Measurements from ENCODE around the gene PALD1.

Gene PALD1

DNA sequence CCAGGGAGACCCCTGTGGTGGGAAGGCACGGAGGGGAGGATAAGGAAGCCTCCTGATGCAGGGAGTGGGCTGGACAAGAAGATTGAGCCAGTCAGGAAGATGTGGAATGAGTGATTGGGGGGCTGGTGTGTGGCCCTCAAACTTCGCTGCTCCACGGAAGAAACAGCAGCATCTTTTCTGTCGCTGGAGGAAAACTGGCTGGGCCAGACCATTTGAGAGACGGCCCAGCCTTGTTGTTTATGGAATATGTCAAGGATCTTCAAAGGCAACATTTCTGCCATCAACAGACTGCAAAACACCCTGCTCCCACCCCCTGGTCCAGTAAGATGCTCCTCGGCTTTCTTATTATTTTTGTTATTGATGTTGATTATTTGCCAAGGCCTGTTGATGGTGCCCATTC lies 29.4 kb downstream of the PALD1 start:
- DNase-seq = no peak

DNA sequence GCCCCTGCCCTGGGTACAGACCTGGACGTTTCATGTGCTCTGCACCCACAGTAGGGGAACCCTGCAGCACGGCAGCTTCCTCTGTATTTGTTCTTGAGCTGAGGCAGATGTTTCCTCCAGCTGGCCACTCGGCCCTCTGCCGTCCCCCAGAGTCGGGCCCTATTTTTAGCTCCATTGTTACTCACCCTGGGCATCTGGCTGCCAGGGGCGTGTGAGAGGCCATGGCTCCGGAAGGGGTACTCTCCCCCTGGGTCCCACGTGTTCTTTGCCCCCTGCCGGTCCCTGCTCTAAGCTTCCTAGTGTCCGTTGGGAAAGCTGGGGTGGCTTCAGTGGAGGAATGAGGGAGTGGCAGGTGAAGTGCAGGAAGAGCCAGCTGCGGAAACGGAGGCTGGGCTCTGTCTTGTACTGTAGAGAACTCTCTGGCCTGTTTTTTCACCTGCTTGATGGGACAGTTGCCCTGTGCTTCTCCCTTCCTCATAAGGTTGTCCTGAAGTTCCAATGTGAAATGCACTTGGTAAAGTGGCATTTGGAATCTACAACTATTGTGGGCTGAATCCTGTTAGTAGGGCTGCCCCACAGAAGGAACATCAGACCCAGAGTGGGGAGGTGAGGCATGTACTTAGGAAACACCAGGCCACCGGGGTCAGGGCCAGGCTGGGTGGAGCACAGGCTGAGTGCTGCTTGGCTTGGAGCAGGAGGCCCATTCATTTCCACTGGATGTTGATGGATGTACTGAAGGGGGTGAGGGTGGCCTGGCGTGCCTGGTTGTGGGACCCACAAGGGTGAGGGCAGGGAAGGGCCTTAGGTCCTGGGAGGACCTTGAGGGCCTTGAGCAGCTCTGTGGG lies 30.6 kb downstream of the PALD1 start:
- no peak for DNase-seq

DNA sequence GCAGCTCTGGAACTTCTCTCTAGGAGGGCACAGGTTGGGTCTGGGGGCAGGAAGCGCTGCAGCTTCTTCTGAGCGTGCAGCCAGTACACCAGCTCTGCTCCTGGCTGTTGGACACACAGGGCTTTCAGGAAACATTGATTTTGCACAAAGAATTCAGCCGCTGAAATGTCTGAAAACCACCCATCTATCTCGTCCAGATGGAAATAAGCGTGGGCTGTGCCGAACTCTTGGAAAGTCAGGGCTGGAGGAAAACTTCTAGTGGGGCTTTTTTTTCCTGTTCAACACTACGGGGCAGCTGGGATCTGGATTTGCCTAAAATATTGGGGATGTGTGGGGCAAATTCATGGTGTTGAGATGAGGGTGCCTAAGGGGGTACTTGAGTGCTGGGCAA lies 31.2 kb downstream of the PALD1 start:
- no peak for DNase-seq

DNA sequence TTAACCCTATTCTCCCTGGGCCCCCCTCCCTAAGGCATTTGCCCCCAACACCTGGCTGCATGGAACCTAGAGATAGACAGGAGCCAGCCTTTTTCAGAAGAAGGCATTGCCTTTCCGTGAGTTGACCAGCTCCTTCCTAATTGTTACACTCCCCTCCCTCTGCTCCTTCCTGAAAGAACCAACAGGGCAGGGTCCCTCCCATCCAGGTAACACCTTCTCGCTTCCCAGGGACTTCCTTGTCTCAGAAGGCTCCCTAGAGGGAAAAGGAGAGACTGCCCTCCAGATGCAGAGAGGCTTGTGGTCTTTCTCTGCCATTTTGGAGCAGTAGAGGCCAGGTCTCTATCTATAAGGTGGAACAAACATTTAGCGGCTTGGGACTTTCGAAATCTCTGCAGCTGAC lies 31.9 kb downstream of the PALD1 start:
- DNase-seq = no peak

DNA sequence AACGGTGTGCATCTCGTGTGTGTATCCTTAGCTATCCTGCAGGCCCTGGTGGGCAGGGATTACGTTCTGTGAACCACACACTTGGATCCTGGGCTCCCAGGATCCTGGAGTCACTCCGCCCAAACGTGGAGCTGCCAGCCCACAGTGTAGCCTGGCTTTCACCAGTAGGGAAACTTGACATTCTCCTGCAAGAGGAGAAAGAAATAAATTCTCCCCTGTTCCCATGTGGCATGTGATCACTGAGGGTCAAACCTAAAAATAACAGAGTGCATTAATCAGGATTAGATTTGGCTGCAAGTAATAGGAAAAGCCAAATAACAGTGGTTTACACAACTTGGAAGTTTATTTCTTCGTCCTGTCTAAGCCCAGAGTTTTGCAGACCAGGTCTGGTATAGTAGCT lies 32.3 kb downstream of the PALD1 start:
- no peak for DNase-seq

DNA sequence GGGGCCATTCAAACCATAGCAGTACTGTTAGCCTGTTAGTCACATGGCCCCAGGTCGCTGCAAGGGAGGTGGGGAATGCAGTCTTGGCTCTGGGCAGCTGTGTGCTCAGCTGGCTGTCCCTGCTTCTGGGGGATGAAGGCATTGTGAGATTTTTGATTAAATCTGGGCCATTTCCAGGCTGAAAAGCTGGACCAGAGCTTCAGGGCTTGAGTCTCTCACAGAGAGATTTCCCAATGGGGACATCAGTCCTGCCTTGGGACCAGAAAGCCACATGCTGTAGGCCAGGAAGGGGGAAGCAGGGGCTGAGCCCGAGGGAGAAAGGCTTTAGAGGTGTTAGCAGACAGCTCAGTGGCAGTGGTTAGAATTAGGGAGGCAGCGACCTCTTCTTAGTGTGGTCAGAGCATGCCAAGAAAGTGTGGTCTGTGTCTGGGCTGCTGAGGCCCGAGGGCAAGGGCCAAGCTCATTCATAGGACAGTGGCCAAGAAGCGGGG lies 33.6 kb downstream of the PALD1 start:
- no peak for DNase-seq

DNA sequence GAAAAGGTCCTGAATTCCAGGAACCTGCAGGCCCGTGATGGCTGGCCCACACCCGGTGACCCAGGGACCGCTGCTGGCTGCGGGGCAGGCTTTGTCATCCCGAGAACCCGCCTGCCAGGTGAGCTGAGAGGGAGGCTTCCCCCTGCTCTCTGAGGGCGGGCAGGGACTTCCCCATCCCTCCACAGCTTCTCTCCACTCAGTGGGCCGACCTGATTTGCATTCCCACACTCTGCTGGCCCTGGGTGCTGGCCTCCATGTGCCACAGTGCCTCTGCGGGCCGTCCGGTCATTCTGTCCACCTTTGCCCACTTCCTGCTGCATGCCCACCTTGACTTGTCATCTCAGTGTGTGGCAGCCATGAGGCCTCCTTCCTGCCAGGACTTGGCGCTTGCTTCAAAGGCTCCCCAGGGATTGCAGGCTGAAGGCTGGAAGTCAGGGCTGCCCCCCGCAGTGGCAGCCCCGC lies 35.3 kb downstream of the PALD1 start:
- no peak for DNase-seq

DNA sequence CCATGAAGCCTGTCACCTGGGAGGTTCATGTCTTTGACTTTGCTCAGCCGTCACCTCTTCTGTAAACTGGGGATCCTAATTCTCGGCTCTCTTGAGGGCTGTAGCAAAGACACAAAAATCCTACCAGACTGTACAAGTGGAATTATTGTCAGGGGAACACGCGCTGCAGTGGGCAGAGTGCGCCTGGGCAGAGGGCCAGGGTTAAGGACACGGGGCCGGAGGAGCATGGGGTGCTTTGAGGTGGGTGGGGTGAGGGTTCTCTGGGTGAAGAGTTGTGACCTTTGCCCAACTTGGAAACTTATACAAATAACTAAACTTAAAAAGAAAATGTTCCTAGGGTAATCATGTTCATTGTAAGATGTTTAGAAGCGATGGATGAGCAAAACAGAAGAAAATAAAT lies 36.0 kb downstream of the PALD1 start:
- DNase-seq = no peak

DNA sequence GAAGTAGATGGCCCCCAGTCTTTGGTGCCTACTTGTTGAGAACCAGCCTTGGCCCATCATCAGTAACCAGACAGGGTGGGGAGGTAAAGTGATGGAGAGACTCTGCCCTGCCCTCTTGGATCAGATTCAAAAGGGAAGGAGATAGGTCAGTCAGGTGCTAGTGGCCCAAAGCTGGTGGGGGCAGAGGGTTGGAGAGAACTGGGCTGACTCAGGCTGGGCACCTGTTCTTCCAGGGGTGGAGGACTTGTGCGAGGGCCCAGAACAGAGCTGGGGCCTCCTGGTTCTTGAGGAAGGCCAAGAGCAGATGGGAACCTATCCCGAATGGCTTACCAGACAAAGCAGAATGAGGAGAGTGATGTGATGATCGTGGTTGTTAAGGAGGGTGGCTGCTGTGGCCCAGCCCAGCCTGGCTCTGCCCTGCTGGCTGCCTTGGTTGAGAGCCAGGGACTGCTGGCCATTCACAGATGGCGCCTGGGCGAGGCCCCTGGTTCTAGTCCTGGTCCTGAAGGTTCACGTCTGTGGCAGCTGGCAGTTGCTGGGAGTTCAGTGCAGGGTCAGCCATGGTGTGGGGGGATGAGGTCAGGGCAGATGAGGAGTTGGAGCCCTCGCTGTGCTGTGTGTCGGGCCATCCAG lies 36.6 kb downstream of the PALD1 start:
- no peak for DNase-seq

DNA sequence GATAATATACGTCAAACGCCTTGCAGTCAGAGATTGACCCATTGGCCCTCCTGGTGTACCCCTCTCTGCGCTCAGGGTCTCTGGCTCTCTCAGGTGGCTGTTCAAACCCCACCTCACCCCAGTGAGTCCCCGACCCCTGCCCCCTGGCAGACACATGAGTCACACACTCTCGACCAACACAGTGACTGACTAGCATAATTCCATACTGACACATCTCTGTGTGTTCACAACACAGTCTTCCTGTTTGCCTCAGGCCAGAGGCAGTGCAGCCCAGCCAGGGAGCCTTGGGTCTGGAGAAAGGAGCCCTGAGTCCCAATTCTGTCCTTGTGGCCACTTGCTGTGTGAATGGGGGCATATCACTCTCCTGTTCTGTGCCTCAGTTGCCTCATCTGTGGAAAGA lies 40.1 kb downstream of the PALD1 start:
- no peak for DNase-seq

DNA sequence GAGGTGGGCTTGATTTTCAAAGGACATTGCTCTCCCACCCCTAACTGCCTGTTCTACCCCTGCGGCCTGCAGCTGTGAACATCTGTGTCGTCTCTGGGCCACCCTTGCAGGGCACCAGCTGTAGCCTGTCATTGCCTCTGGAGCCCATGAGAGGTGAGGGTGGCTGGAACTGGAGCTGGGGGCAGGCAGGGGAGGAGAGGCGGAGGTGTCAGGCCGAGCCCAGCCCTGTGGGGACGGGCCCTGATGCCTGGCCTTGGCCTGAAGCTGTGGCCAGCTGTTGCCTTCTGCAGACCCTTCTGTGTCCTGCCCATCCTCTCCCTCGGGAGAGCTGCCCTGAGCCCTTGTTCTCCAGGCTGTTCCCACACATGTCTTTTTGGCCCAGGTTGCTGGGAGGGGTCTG lies 44.5 kb downstream of the PALD1 start:
- no peak for DNase-seq

DNA sequence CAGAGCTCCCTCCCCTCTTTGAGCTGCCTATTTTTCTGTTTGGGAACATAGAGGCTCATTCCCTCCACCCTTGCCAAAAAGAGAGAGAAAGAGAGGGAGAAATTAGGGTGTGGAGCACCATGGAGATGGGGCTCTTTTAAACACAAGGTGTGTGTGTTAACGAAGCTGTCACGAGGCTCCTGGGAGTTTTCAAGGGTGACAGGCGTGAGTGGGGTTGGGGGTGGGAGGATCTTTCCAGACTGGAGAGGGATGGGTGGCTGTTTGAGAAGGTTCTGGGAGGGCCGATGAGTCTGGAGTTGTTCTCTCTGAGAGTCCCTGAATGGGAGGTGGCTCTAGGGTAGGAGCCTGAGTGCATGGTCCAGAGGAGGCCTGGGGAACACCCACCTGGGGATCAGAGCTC lies 45.0 kb downstream of the PALD1 start:
- DNase-seq = no peak

DNA sequence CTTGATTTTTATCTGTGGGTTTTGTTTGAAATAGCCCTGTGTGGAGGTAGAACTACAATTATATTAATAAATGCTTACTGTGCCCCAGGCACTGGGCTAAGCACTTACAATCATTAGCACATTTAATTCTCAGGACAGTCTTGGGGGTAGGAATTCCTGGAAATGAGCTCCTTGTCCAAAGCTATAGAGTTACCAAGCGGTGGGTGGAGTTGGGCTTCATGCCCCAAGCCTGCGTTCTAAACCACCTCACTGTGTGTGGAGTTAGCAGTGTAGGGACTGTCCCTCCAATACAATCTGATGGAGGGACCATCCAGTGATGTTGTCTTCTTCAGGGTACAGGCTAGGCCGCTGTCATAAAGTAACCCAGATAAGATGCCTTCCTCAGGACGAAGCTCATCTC lies 49.7 kb downstream of the PALD1 start:
- no peak for DNase-seq

DNA sequence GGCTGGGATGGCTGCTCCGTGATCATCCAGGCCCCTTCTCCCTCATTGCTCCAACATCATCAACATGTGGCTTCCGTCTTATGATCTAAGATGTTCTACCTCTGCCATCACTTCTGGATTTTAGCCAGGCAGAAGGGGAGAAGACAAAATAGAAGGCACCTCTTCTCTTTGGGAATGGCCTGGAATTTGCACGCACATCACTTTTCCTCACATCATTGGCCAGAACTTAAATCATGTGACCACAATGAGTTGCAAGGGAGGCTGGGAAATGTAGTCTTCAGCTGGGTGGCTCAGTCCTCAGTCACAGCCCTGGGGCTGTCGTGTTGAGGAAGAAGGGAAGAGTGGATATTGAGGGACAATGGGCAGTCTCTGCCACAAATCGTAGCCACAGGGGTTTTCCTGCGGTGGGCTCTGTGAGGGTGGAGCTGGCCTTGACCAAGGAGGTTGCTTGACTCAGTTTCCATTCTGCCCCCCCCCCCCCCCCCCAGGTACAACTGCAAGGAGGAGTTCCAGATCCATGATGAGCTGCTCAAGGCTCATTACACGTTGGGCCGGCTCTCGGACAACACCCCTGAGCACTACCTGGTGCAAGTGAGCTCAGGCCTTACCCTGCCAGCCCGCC lies 50.3 kb downstream of the PALD1 start:
- peak; percentile 41 for DNase-seq

DNA sequence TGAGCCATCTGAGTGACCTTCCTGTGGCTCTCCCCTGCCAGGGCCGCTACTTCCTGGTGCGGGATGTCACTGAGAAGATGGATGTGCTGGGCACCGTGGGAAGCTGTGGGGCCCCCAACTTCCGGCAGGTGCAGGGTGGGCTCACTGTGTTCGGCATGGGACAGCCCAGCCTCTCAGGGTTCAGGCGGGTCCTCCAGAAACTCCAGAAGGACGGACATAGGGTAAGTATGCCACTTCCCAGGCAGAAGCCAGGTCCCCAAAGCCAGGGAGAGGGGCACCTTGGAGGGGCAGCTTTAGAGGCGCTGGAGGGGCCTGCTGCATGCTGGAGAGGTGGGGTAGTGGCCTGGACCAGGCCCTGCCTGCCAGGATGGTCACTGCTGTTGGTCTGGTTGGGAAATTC lies 51.3 kb downstream of the PALD1 start:
- DNase-seq = no peak

DNA sequence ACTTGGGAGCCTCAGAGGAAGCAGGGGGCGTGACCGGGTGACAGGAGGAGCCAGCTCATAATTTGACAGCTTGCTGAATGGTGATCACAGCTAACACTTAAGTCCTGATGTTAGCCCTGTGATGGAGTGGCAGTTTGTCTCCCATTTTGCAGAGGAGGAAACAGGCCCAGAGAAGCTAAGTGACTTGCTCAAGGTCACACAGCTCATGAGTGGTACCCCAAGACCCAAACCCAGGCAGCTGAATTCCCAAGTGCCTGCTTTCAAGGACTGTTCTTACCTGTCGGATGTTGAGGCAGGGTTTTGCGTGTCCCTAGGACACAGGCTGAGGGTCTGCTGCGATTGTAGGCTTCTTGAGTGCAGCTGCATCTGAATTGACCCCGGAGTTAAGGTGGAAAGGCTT lies 51.7 kb downstream of the PALD1 start:
- no peak for DNase-seq

DNA sequence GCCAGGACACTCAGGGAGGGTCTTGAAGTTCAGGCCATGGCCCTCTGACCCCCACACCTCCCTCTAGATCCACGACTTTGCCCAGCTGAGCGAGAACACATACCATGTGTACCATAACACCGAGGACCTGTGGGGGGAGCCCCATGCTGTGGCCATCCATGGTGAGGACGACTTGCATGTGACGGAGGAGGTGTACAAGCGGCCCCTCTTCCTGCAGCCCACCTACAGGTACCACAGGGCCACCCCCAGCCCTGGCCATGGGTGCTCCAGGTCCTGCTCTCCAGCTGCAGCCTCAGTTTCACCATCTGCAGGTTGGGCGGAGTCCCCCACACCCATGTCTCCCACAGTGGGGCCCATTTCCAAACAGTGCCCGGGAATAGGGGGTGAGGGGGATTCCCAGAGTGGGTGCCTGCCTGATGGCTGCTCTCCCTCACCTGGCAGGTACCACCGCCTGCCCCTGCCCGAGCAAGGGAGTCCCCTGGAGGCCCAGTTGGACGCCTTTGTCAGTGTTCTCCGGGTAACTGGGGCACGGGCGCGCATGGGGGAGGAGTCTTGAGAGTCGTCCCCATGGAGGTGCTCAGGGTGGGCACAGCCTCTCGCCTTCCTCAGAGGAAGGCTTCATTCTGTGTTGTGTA lies 54.1 kb downstream of the PALD1 start:
- DNase-seq = no peak

DNA sequence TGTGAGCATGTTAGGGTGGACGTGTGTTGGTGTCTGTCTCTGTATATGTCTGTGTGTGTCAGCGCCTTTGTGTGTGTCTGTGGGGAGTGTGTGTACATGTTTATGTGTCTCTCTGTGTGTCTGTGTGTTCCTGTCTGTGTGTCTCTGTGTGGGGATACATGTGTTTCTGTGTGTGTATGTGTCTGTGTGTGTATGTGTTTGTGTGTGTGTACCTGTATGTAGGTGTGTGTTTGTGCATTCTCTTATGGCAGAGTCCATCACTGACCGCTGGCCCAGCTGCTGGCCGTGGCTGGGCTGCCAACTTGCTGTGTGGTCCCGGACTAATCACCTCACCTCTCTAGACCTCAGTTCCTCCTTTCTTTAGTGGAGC lies 54.6 kb downstream of the PALD1 start:
- no peak for DNase-seq

DNA sequence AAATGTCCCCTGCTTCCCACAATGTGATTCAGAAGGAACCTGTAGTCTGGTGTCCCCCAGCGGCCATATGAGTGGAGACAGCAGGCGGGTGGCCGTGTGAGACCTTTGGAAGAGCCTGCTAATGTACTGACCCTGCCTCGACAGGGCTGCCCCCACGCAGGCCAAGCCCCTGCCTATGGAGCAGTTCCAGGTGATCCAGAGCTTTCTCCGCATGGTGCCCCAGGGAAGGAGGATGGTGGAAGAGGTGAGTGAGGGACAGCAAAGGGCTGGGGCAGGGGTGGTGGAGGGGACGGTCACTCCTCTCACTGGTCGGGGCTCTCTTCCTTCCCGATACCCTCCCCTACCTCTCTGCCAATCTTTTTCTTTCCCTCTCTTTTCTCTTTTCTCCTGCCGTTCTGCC lies 55.7 kb downstream of the PALD1 start:
- no peak for DNase-seq

DNA sequence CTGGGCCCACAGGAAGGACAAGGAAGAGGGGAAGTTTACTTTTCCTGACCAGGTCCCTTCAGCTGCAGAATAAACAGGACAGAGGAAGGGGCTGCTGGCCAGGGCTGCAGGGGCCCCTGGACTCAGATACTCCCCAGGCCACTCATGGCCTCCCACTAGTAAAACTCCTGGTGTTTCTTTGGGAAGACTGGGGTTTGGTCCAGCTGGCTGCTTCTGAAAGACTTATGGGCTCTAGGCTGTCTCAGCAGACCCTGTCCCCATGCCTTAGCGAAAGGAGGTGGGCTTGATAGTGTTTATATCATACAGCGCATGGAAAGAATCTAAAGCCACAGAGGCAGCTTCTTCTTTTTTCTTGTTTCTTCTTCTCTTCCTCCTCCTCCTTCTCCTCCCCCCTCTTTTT lies 56.4 kb downstream of the PALD1 start:
- no peak for DNase-seq

DNA sequence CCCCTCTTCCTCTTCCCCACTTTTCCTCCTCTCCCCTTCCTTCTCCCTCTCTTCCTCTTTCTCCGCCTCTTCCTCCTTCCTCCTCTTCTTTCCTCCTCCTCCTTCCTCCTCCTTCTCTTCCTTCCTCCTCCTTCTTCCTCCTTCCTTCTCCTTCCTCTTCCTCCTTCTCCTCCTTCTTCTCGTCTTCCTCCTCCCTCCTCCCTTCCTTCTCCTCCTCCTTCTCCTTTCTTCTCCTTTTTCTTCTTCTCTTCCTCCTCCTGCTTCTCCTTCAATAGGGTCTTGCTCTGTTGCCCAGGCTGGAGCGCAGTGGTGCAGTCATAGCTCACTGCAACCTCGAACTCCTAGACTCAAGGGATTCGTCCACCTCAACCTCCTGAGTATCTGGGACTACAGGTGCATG lies 56.9 kb downstream of the PALD1 start:
- no peak for DNase-seq

DNA sequence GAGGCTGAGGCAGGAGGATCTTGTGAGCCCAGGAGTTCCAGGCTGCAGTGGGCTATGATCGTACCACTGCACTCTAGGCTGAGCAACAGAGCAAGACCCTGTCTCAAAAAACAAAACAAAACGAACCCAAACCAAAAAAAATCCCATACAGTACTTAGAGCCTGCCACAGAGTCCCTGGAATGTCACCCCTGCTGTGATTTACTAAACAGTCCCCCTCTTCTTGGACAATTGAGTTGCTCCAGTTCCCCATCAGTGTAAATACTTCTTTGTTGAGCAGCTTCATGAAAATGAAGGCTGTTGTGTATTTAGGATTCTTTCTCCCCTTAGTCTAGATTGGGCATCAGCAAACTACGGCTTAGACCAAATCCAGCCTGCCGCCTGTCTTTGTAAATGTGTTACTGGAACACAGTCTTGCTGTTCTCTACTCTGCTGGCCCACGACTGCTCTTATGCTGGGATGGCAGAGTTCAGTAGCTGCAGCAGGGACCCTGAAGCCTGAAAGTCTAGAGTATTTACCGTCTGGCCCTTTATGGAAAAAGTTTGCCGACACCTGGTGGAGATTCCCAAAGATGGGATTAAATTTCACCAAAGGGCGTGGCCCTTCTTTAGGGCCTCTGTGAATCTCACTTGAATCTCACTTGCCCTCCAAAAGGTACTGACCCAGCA lies 57.8 kb downstream of the PALD1 start:
- DNase-seq = no peak

Measured in hematopoietic multipotent progenitor cell treated with erythropoietin and hydrocortisone succinate and interleukin-3 and kit ligand, for 8 days (in vitro differentiated cells).